Neural cell (in vitro differentiated cells): ENCODE measurements around the gene GLRX.

Source experiments
- EP300 ChIP-seq: fragments of 450-650 bp; conservative IDR thresholded peaks from 2 replicates; pipeline ENCODE4 v1.6.1; 2014; ENCODE audit warnings: antibody characterized with exemption, mild to moderate bottlenecking, moderate library complexity; ENCODE audit not compliant: poor library complexity, severe bottlenecking
- EZH2 ChIP-seq: fragments of 200-600, 300-800 bp; shearing (Covaris generic), sonication (generic); IDR thresholded peaks from 2 replicates; pipeline ENCODE4 v1.6.1; 2014; ENCODE audit warnings: antibody characterized with exemption, low read length, borderline replicate concordance, mild to moderate bottlenecking; ENCODE audit not compliant: insufficient read depth, poor library complexity, severe bottlenecking
- POLR2AphosphoS5 ChIP-seq: IDR thresholded peaks from 2 replicates; pipeline ENCODE4 v1.6.1; 2012
- REST ChIP-seq: IDR thresholded peaks from 2 replicates; pipeline ENCODE4 v1.6.1; 2012; ENCODE audit warnings: borderline replicate concordance
- SMC3 ChIP-seq: fragments of 450-650 bp; conservative IDR thresholded peaks from 2 replicates; pipeline ENCODE4 v1.6.1; 2014; ENCODE audit warnings: antibody characterized with exemption, mild to moderate bottlenecking, moderate library complexity; ENCODE audit not compliant: poor library complexity
- TAF1 ChIP-seq: IDR thresholded peaks from 2 replicates; pipeline ENCODE4 v1.6.1; 2012; ENCODE audit warnings: low read depth
- TF ChIP-seq, protein P1 (sequence below): fragments of 450-650 bp; IDR thresholded peaks from 2 replicates; pipeline ENCODE4 v1.5.1; 2014; ENCODE audit warnings: antibody characterized with exemption, mild to moderate bottlenecking, moderate library complexity; ENCODE audit not compliant: poor library complexity, severe bottlenecking

GRCh38 chr5:95861864-95862561 is 39.5 kb upstream of the GLRX start:
- TF ChIP-seq TAF1 (no peak), POLR2AphosphoS5 (no peak), EP300 (no peak), REST (no peak), SMC3 (no peak), EZH2 (no peak)
- TF ChIP-seq, protein P1, sequence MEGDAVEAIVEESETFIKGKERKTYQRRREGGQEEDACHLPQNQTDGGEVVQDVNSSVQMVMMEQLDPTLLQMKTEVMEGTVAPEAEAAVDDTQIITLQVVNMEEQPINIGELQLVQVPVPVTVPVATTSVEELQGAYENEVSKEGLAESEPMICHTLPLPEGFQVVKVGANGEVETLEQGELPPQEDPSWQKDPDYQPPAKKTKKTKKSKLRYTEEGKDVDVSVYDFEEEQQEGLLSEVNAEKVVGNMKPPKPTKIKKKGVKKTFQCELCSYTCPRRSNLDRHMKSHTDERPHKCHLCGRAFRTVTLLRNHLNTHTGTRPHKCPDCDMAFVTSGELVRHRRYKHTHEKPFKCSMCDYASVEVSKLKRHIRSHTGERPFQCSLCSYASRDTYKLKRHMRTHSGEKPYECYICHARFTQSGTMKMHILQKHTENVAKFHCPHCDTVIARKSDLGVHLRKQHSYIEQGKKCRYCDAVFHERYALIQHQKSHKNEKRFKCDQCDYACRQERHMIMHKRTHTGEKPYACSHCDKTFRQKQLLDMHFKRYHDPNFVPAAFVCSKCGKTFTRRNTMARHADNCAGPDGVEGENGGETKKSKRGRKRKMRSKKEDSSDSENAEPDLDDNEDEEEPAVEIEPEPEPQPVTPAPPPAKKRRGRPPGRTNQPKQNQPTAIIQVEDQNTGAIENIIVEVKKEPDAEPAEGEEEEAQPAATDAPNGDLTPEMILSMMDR, result no peak
